Measurements from ENCODE around the gene CD2.
A peak's percentile ranks its signal among the peaks of the same experiment; 100 is the strongest.

CD2 gene

DNA sequence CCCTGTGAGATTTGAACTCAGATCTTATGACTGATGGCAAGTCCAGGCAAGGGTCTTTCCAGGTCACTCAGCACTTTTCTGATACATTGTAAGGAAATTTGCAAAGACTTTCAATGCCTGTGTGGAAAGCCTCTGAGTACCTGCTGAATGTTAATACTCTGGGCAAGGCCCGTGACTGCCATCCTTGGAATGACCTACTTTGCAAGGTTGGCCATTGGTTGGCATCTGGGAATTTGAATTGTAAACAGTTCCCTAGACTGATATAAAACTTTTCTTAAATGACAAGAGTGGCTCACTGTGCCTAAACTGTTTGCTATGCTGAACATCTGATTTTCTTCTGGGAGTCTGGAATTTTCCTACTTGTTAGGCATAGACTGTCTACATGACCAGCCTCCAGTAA, 57.1 kb downstream of the CD2 start:
- DNase-seq (ENCODE audit: low read depth in 1 of 2, low spot score in 1 of 2): no peak

DNA sequence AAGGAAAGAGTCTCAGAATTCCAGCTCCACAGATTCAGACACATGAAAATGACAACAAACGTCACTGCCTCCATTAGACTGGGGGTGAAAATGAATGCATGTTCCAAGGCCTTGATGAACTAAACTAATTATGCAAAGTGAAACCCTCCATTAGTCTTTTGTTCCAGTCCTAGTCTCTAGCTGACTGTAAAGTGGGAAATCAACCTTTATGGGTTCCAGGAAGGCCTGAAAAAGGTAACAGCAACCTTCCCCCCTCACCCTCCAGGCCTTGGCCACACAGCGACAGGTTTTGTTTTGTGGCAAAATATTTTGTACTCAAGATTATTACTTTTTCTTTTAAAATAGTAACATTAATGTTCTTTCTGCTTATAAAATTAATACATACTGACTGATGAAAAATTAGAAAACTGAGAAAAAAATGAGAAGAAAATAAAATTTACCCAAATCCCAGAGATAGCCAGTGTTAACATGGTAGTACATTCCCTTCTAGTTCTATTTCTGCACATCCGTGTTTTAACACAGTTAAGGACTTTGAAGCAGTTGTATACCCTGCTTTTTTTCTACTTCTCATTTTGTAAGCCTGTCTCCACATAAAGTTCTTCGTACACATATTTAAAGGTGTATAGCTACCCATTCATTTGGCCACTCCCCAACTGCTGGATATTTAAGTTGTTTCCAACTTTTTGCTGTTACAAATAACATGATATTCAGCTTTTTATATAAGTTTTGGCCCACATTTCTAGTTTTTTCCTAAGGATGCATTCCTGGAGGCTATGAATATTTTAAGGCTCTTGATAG, 60.9 kb downstream of the CD2 start:
- no peak for DNase-seq (ENCODE audit: low read depth in 1 of 2, low spot score in 1 of 2)

DNA sequence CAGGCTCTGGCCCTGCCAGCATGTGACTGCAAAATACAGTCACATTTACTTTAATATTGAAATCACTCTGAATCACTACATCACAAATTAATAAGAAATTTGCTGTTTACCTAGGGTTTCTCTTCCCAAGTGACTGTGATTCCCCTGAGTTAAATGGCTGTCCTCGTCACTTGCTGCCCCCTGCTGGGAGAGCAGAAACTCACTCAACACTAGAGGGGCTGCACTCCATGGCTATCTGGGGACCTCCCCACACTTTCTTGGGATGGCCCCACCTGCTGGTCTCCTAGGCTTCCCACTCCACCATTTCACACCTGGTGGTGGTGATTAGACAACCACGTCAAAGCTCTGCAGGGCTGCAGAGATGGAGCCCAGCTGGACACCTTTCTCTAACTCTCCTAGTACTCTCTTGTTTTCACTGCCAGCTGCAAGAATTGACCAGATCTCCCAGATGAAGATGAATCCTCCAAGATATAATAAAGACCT, 63.4 kb downstream of the CD2 start:
- peak; percentile 48 to 66 for DNase-seq (ENCODE audit: low read depth in 1 of 2, low spot score in 1 of 2)
